NCI-H82 (cell line): ENCODE measurements around the gene OTUB1.
"Not testable (repeated sequence)": the region's sequence is repeated elsewhere in the genome, so short reads cannot be mapped to it uniquely, and the experiment has no call there.

Source experiments
- DNase-seq: peaks from one replicate; lab custom pipeline; 2025; lab: John Stamatoyannopoulos, UW

Gene OTUB1

GRCh38 chr11:63986156-63986931 is at the start of gene OTUB1:
OTUB1 (plus strand) TSS chr11:63986438; CDS start chr11:63986457, 19 bp downstream.
- peak; percentile 96 for DNase-seq

- DNase-seq: peak; percentile 51
Observed at GRCh38 chr11:63937713-63938478, 48.3 kb upstream of the OTUB1 start.

- peak; percentile 97 for DNase-seq
Observed at GRCh38 chr11:63938479-63939396, 47.5 kb upstream of the OTUB1 start, which contains the start of gene NAA40. NAA40 (plus strand) TSS chr11:63939002; CDS start chr11:63939097, 95 bp downstream.

GRCh38 chr11:63939397-63939891 is 46.8 kb upstream of the OTUB1 start:
- DNase-seq: no peak

GRCh38 chr11:63940786-63941185 is 45.5 kb upstream of the OTUB1 start:
- DNase-seq: no peak

- no peak for DNase-seq
Observed at GRCh38 chr11:63941901-63942300, 44.3 kb upstream of the OTUB1 start.

GRCh38 chr11:63942803-63943202 is 43.4 kb upstream of the OTUB1 start:
- DNase-seq: no peak

- DNase-seq: no peak
Observed at GRCh38 chr11:63944987-63945386, 41.3 kb upstream of the OTUB1 start.

- DNase-seq: peak; percentile 77
Observed at GRCh38 chr11:63945477-63946163, 40.6 kb upstream of the OTUB1 start.

- no peak for DNase-seq
Observed at GRCh38 chr11:63951779-63952536, 34.3 kb upstream of the OTUB1 start.

- DNase-seq: no peak
Observed at GRCh38 chr11:63952570-63952969, 33.7 kb upstream of the OTUB1 start.

GRCh38 chr11:63958008-63958407 is 28.2 kb upstream of the OTUB1 start:
- no peak for DNase-seq

GRCh38 chr11:63961608-63962412 is 24.4 kb upstream of the OTUB1 start:
- DNase-seq: no peak

- DNase-seq: not testable (repeated sequence)
Observed at GRCh38 chr11:63963895-63964294, 22.3 kb upstream of the OTUB1 start.

GRCh38 chr11:63966444-63966843 is 19.8 kb upstream of the OTUB1 start:
- DNase-seq: no peak

GRCh38 chr11:63969461-63969860 is 16.8 kb upstream of the OTUB1 start:
- no peak for DNase-seq

- no peak for DNase-seq
Observed at GRCh38 chr11:63970902-63971301, 15.3 kb upstream of the OTUB1 start.

- not testable (repeated sequence) for DNase-seq
Observed at GRCh38 chr11:63973912-63974258, 12.4 kb upstream of the OTUB1 start.

- DNase-seq: peak; percentile 100
Observed at GRCh38 chr11:63974259-63975143, 11.7 kb upstream of the OTUB1 start, which contains the start of gene COX8A. COX8A (plus strand) TSS chr11:63974620; CDS start chr11:63974681, 61 bp downstream.
